LNCAP (cell line): ENCODE results near the gene CDH13.

Source experiments
- CTCF ChIP-seq: fragments of 450-650 bp; IDR thresholded peaks from 2 replicates; pipeline ENCODE4 v1.5.1; 2017; ENCODE audit warnings: mild to moderate bottlenecking

CDH13 gene

GRCh38 chr16:83692224-83692623 is 1065.5 kb downstream of the CDH13 start:
- no peak for TF ChIP-seq CTCF

- TF ChIP-seq CTCF: no peak
Measured at GRCh38 chr16:83698964-83699363, 1072.2 kb downstream of the CDH13 start.

GRCh38 chr16:83699817-83700216 is 1073.0 kb downstream of the CDH13 start:
- TF ChIP-seq CTCF: no peak

- no peak for TF ChIP-seq CTCF
Measured at GRCh38 chr16:83700918-83701317, 1074.1 kb downstream of the CDH13 start.

GRCh38 chr16:83701494-83701893 is 1074.7 kb downstream of the CDH13 start:
- TF ChIP-seq CTCF: no peak

GRCh38 chr16:83704656-83705055 is 1077.9 kb downstream of the CDH13 start:
- TF ChIP-seq CTCF: no peak

GRCh38 chr16:83705856-83706255 is 1079.1 kb downstream of the CDH13 start:
- no peak for TF ChIP-seq CTCF

- TF ChIP-seq CTCF: no peak
Measured at GRCh38 chr16:83706394-83706793, 1079.6 kb downstream of the CDH13 start.
